Liver (tissue), 9 donors: ENCODE data around the gene XCL1. TPM values are rescaled to one million over a fixed set of nuclear protein-coding genes. Genes with fewer than 3 reads are reported as not detected.

Experiments
- DNase-seq: peaks from one replicate; pipeline ENCODE4 v3.0.0-alpha.2; 2017; ENCODE audit warnings: low spot score
- H3K27ac ChIP-seq, 2 donors: one replicate each; pipeline ENCODE4 v1.7.0; 2013; ENCODE audit warnings: inconsistent platforms in 2 of 2, low read length in 2 of 2, control low read depth in 1 of 2, low read depth in 1 of 2, mild to moderate bottlenecking in 1 of 2
- H3K27me3 ChIP-seq, 4 donors: one replicate each; pipeline versions ENCODE4 v1.6.1 to v1.7.0; 2013; ENCODE audit warnings: low read length in 3 of 4, inconsistent platforms in 1 of 4, mild to moderate bottlenecking in 1 of 4, moderate library complexity in 1 of 4; ENCODE audit not compliant: control insufficient read depth in 4 of 4, insufficient read depth in 4 of 4
- H3K36me3 ChIP-seq, 4 donors: one replicate each; pipeline versions ENCODE4 v1.6.1 to v1.7.0; 2013; ENCODE audit warnings: low read length in 3 of 4, mild to moderate bottlenecking in 3 of 4, low read depth in 1 of 4, moderate library complexity in 1 of 4; ENCODE audit not compliant: control insufficient read depth in 4 of 4, insufficient read depth in 3 of 4
- H3K4me1 ChIP-seq, 4 donors: one replicate each; pipeline versions ENCODE4 v1.6.1 to v1.7.0; 2013; ENCODE audit warnings: low read length in 3 of 4, mild to moderate bottlenecking in 3 of 4, moderate library complexity in 1 of 4; ENCODE audit not compliant: control insufficient read depth in 4 of 4, insufficient read depth in 4 of 4
- H3K4me3 ChIP-seq, 3 donors: one replicate each; pipeline versions ENCODE4 v1.6.1 to v1.7.0; 2013; ENCODE audit warnings: low read length in 3 of 3, control low read depth in 1 of 3, low read depth in 1 of 3, mild to moderate bottlenecking in 1 of 3
- H3K9ac ChIP-seq, 2 donors: one replicate each; pipeline ENCODE4 v1.7.0; 2013; ENCODE audit warnings: low read length in 2 of 2, mild to moderate bottlenecking in 2 of 2, moderate library complexity in 2 of 2, control low read depth in 1 of 2, low read depth in 1 of 2
- H3K9me3 ChIP-seq, 4 donors: one replicate each; pipeline versions ENCODE4 v1.6.1 to v1.7.0; 2013; ENCODE audit warnings: low read length in 3 of 4; ENCODE audit not compliant: control insufficient read depth in 4 of 4
- CTCF ChIP-seq: fragments of 150-350 bp; IDR thresholded peaks from 2 replicates; pipeline ENCODE4 v1.5.1; 2017; ENCODE audit warnings: improper control_type of control experiment, low read depth, low read length; ENCODE audit not compliant: missing input control
- EGR1 ChIP-seq, 2 donors: IDR thresholded peaks; 2 replicates each; pipeline ENCODE4 v1.6.1; 2016 to 2018; ENCODE audit warnings: antibody characterized with exemption in 2 of 2, low read depth in 2 of 2
- FOXA1 ChIP-seq: IDR thresholded peaks from 2 replicates; pipeline ENCODE4 v1.6.1; 2016; ENCODE audit warnings: antibody characterized with exemption
- FOXA2 ChIP-seq: IDR thresholded peaks from 2 replicates; pipeline ENCODE4 v1.6.1; 2016; ENCODE audit warnings: antibody characterized with exemption
- GABPA ChIP-seq, 2 donors: IDR thresholded peaks in 1 of 2; conservative IDR thresholded peaks in 1 of 2; 2 replicates each; pipeline ENCODE4 v1.6.1; 2016; ENCODE audit warnings: antibody characterized with exemption in 2 of 2, mild to moderate bottlenecking in 1 of 2, moderate library complexity in 1 of 2
- HNF4A ChIP-seq, 2 donors: conservative IDR thresholded peaks; 2 replicates each; pipeline ENCODE4 v1.6.1; 2016; ENCODE audit warnings: antibody characterized with exemption in 2 of 2, mild to moderate bottlenecking in 2 of 2
- HNF4G ChIP-seq: IDR thresholded peaks from 2 replicates; pipeline ENCODE4 v1.6.1; 2016; ENCODE audit warnings: antibody characterized with exemption
- JUND ChIP-seq, 2 donors: IDR thresholded peaks; 2 replicates each; pipeline ENCODE4 v1.6.1; 2016; ENCODE audit warnings: antibody characterized with exemption in 2 of 2
- MAX ChIP-seq: IDR thresholded peaks from 2 replicates; pipeline ENCODE4 v1.6.1; 2016; ENCODE audit warnings: antibody characterized with exemption
- NR2F2 ChIP-seq: IDR thresholded peaks from 2 replicates; pipeline ENCODE4 v1.6.1; 2016; ENCODE audit warnings: antibody characterized with exemption
- RAD21 ChIP-seq, 2 donors: IDR thresholded peaks; 2 replicates each; pipeline ENCODE4 v1.6.1; 2016; ENCODE audit warnings: antibody characterized with exemption in 2 of 2, mild to moderate bottlenecking in 2 of 2
- REST ChIP-seq: IDR thresholded peaks from 2 replicates; pipeline ENCODE4 v1.6.1; 2016; ENCODE audit warnings: antibody characterized with exemption, mild to moderate bottlenecking
- RXRA ChIP-seq, 2 donors: IDR thresholded peaks; 2 replicates each; pipeline ENCODE4 v1.6.1; 2017 to 2018; ENCODE audit warnings: antibody characterized with exemption in 2 of 2, mild to moderate bottlenecking in 1 of 2
- SP1 ChIP-seq: IDR thresholded peaks from 2 replicates; pipeline ENCODE4 v1.6.1; 2018; ENCODE audit warnings: antibody characterized with exemption, mild to moderate bottlenecking
- TAF1 ChIP-seq: conservative IDR thresholded peaks from 2 replicates; pipeline ENCODE4 v1.6.1; 2016; ENCODE audit warnings: antibody characterized with exemption, mild to moderate bottlenecking
- YY1 ChIP-seq: IDR thresholded peaks from 2 replicates; pipeline ENCODE4 v1.6.1; 2016; ENCODE audit warnings: antibody characterized with exemption, mild to moderate bottlenecking
- ZBTB33 ChIP-seq: IDR thresholded peaks from 2 replicates; pipeline ENCODE4 v1.6.1; 2016; ENCODE audit warnings: antibody characterized with exemption
- WGBS: extraction: QIAGEN DNeasy Blood & Tissue Kit; methylation state at CpG from one replicate; pipeline ENCODE4 v1.1.7; 2013; 5-methylcytosine and 5-hydroxymethylcytosine counted together
- polyA plus RNA-seq, 2 donors: library from polyadenylated mRNA; stranded (reverse) in 1 of 2; unstranded in 1 of 2; fragments of 200-250 nt in 1 of 2; fragments of >200 nt in 1 of 2; fragmentation: Nextera tagmentation in 1 of 2; extraction: Ambion mirVana in 1 of 2; gene quantifications; one replicate each; pipeline versions ENCODE4 v1.2.1 to v1.2.3, GENCODE V29; 2013 to 2015
- total RNA-seq, 2 donors: library from RNA; depleted of rRNA; stranded (reverse); fragments of >200 nt; gene quantifications; one replicate each; pipeline ENCODE4 v1.2.3, GENCODE V29; 2014
- donor health status: healthy.
- donor health status: healthy.
- donor health status: healthy.
- donor health status: healthy.
- donor health status: healthy.

XCL1 gene
- total and polyA plus RNA-seq, 4 donors = 0.17 to 0.33 (median 0.22) TPM

GRCh38 chr1:168552961-168553360 lies 23.4 kb upstream of the XCL1 start:
- peaks cover 11 to 34% (median 14%) of the 10 kb centered on the region in 4 donors for H3K4me1 ChIP-seq
- H3K4me3 ChIP-seq = no peak overlapping the region
- H3K9me3 ChIP-seq = no peaks in the 10 kb centered on the region
- 86% methylated on average over 6 of the region's 6 CpGs for WGBS
- H3K27me3 ChIP-seq = no peaks in the 10 kb centered on the region
- no peaks in the 10 kb centered on the region for H3K36me3 ChIP-seq
- no peak for DNase-seq
- TF ChIP-seq HNF4A (conservative IDR thresholded peaks at IDR 0.05) = peak in 1 of 2 donors; percentile 33
- TF ChIP-seq RAD21 (IDR thresholded peaks at IDR 0.05) = no peak
- no peak for TF ChIP-seq EGR1 (IDR thresholded peaks at IDR 0.05; ENCODE audit: low read depth in 2 of 2)
- no peak for TF ChIP-seq GABPA (IDR thresholded peaks at IDR 0.05 in 1 of 2, conservative IDR thresholded peaks at IDR 0.05 in 1 of 2)
- TF ChIP-seq FOXA2 = no peak
- peak overlapping the region in 1 of 2 donors; percentile 33 for H3K27ac ChIP-seq
- no peak overlapping the region for H3K9ac ChIP-seq

- peak overlapping the region in 1 of 2 donors; percentile 16 for H3K27ac ChIP-seq
- H3K27me3 ChIP-seq = no peaks in the 10 kb centered on the region
- no peaks in the 10 kb centered on the region for H3K9me3 ChIP-seq
- H3K36me3 ChIP-seq = no peaks in the 10 kb centered on the region
- DNase-seq = no peak
- WGBS = 79% methylated on average over 5 of the region's 5 CpGs
- H3K9ac ChIP-seq = no peak overlapping the region
- H3K4me3 ChIP-seq = no peak overlapping the region
- TF ChIP-seq GABPA (IDR thresholded peaks at IDR 0.05 in 1 of 2, conservative IDR thresholded peaks at IDR 0.05 in 1 of 2) (no peak), MAX (no peak), YY1 (no peak), SP1 (no peak), JUND (IDR thresholded peaks at IDR 0.05) (no peak), FOXA1 (no peak)
- H3K4me1 ChIP-seq = peaks cover 11 to 34% (median 14%) of the 10 kb centered on the region in 4 donors
These were observed 22.5 kb upstream of the XCL1 start for GRCh38 chr1:168553680-168554553.

- Histone ChIP-seq H3K27ac (peak overlapping the region; percentile 6 to 40), H3K4me1 (peaks cover 11 to 34% (median 14%) of the 10 kb centered on the region in 4 donors)
- TF ChIP-seq RXRA (IDR thresholded peaks at IDR 0.05) (no peak), TAF1 (no peak), FOXA2 (no peak), NR2F2 (no peak), REST (no peak), YY1 (no peak), RAD21 (IDR thresholded peaks at IDR 0.05) (no peak), CTCF (no peak), HNF4G (no peak), EGR1 (IDR thresholded peaks at IDR 0.05; ENCODE audit: low read depth in 2 of 2) (no peak), MAX (no peak), ZBTB33 (no peak), GABPA (IDR thresholded peaks at IDR 0.05 in 1 of 2, conservative IDR thresholded peaks at IDR 0.05 in 1 of 2) (no peak)
These were observed 21.6 kb upstream of the XCL1 start for GRCh38 chr1:168554603-168555483.

More at GRCh38 chr1:168554603-168555483, 21.6 kb upstream of the XCL1 start:
- Histone ChIP-seq H3K36me3 (no peaks in the 10 kb centered on the region), H3K9ac (no peak overlapping the region), H3K4me3 (no peak overlapping the region), H3K27me3 (no peaks in the 10 kb centered on the region), H3K9me3 (no peaks in the 10 kb centered on the region)
- 84% methylated on average over 5 of the region's 5 CpGs for WGBS
- no peak for DNase-seq
